GM12872 (cell line): ENCODE measurements around the gene PIF1.

ENCODE experiments used
- CTCF ChIP-seq: IDR thresholded peaks from 3 replicates; pipeline ENCODE4 v1.5.1; 2011; ENCODE audit warnings: low read depth, mild to moderate bottlenecking, low read length, moderate library complexity; ENCODE audit not compliant: insufficient read depth

The PIF1 gene

GRCh38 chr15:64783796-64784195 lies 41.7 kb downstream of the PIF1 start:
- no peak for TF ChIP-seq CTCF

- TF ChIP-seq CTCF = no peak
Measured at GRCh38 chr15:64782751-64783150, 42.7 kb downstream of the PIF1 start.

GRCh38 chr15:64781299-64781698 lies 44.1 kb downstream of the PIF1 start:
- no peak for TF ChIP-seq CTCF

GRCh38 chr15:64780600-64781156 lies 44.8 kb downstream of the PIF1 start:
- no peak for TF ChIP-seq CTCF

GRCh38 chr15:64779630-64780029 lies 45.8 kb downstream of the PIF1 start:
- no peak for TF ChIP-seq CTCF

- no peak for TF ChIP-seq CTCF
Measured at GRCh38 chr15:64779024-64779423, 46.4 kb downstream of the PIF1 start.

GRCh38 chr15:64776402-64776786 lies 49.1 kb downstream of the PIF1 start:
- no peak for TF ChIP-seq CTCF
